H1 (cell line): ENCODE measurements around the gene GGT6. TPM values are rescaled to one million over a fixed set of nuclear protein-coding genes. Genes with fewer than 3 reads are reported as not detected.

Source experiments
- CTCF ChIA-PET: fragments of 300-600 bp; sonication (Branson Sonifier 250); formaldehyde crosslinking; loops from one replicate; lab custom pipeline; 2021; ENCODE audit not compliant: partially characterized antibody; lab: Charles Lee
- POLR2A ChIA-PET: fragments of 300-600 bp; sonication (Branson Sonifier 250); formaldehyde crosslinking; loops from one replicate; lab custom pipeline; 2021; ENCODE audit warnings: inconsistent platforms; ENCODE audit not compliant: partially characterized antibody; lab: Charles Lee
- DNase-seq, 2 experiments: peaks; one replicate each; pipeline versions ENCODE4 v3.0.0 to v3.0.0-alpha.2; 2010 to 2022; ENCODE audit warnings: low spot score in 2 of 2, low read depth in 1 of 2, mixed read lengths in 1 of 2
- FAIRE-seq: peaks from 2 replicates; lab custom pipeline; 2011; peaks lifted over from hg19 to GRCh38; lab: Jason Lieb, UNC
- H2AFZ ChIP-seq: 2 replicates; pipeline ENCODE4 v1.8.1; 2012; ENCODE audit warnings: low read length, inconsistent platforms
- H2AK5ac ChIP-seq: 2 replicates; pipeline ENCODE4 v1.6.1; 2013; ENCODE audit warnings: low read depth, low read length
- H2BK120ac ChIP-seq: replicated peaks from 2 replicates; pipeline ENCODE3; 2013; ENCODE audit warnings: low read depth, low read length, inconsistent platforms
- H2BK12ac ChIP-seq: 2 replicates; pipeline ENCODE4 v1.6.1; 2013; ENCODE audit warnings: low read depth, low read length
- H2BK15ac ChIP-seq: 2 replicates; pipeline ENCODE4 v1.6.1; 2013; ENCODE audit warnings: low read length
- H2BK20ac ChIP-seq: 2 replicates; pipeline ENCODE4 v1.6.1; 2013; ENCODE audit warnings: low read length
- H2BK5ac ChIP-seq: 2 replicates; pipeline ENCODE4 v1.6.1; 2013; ENCODE audit warnings: low read depth, low read length
- H3K14ac ChIP-seq: 2 replicates; pipeline ENCODE4 v1.6.1; 2013; ENCODE audit warnings: inconsistent platforms; ENCODE audit not compliant: insufficient read length
- H3K18ac ChIP-seq: 2 replicates; pipeline ENCODE4 v1.6.1; 2013; ENCODE audit warnings: low read length; ENCODE audit errors: extremely low read depth
- H3K23ac ChIP-seq: 2 replicates; pipeline ENCODE4 v1.6.1; 2013; ENCODE audit warnings: inconsistent platforms; ENCODE audit not compliant: insufficient read length
- H3K23me2 ChIP-seq: 2 replicates; pipeline ENCODE4 v1.6.1; 2013; ENCODE audit warnings: low read depth, low read length
- H3K27ac ChIP-seq: 2 replicates; pipeline ENCODE4 v1.6.1; 2011; ENCODE audit warnings: low read depth, low read length, inconsistent platforms
- H3K27me3 ChIP-seq, 4 experiments: replicated peaks in 1 of 4; 1 replicate in 1 of 4; 2 replicates in 3 of 4; pipeline versions ENCODE4 v1.6.1 to v1.8.1; 2011 to 2013; ENCODE audit warnings: low read length in 3 of 4, mild to moderate bottlenecking in 3 of 4, inconsistent platforms in 2 of 4, mixed read lengths in 2 of 4, moderate library complexity in 1 of 4; ENCODE audit not compliant: control insufficient read depth in 3 of 4, insufficient read depth in 3 of 4; ENCODE audit errors: extremely low read depth in 1 of 4
- H3K36me3 ChIP-seq, 4 experiments: 2 replicates each; pipeline versions ENCODE4 v1.6.1 to v1.8.1; 2011 to 2013; ENCODE audit warnings: mild to moderate bottlenecking in 4 of 4, low read length in 3 of 4, moderate library complexity in 2 of 4, control low read depth in 1 of 4, inconsistent platforms in 1 of 4; ENCODE audit not compliant: insufficient read depth in 4 of 4, control insufficient read depth in 2 of 4
- H3K4ac ChIP-seq: replicated peaks from 2 replicates; pipeline ENCODE3; 2013; ENCODE audit warnings: low read length, low read depth, mixed read lengths, inconsistent platforms; ENCODE audit not compliant: insufficient read length
- H3K4me1 ChIP-seq, 4 experiments: replicated peaks in 1 of 4; 1 replicate in 1 of 4; 2 replicates in 3 of 4; pipeline versions ENCODE4 v1.6.1 to v1.8.1; 2011 to 2013; ENCODE audit warnings: low read length in 3 of 4, inconsistent platforms in 2 of 4, mixed read lengths in 1 of 4; ENCODE audit not compliant: insufficient read depth in 4 of 4, control insufficient read depth in 3 of 4
- H3K4me2 ChIP-seq, 2 experiments: 2 replicates each; pipeline versions ENCODE4 v1.6.1 to v1.8.1; 2011 to 2013; ENCODE audit warnings: low read depth in 2 of 2, low read length in 2 of 2, control low read depth in 1 of 2, inconsistent platforms in 1 of 2, mild to moderate bottlenecking in 1 of 2; ENCODE audit not compliant: insufficient read depth in 1 of 2
- H3K4me3 ChIP-seq, 4 experiments: fragments of 200-600, 300-600 bp in 1 of 4; sonication (generic), shearing (Covaris generic), sonication (Bioruptor Twin) in 1 of 4; 2 replicates each; pipeline versions ENCODE4 v1.5.1 to v1.8.1; 2011 to 2016; ENCODE audit warnings: low read length in 4 of 4, low read depth in 3 of 4, control low read depth in 2 of 4, inconsistent platforms in 2 of 4, mild to moderate bottlenecking in 2 of 4, mixed read lengths in 1 of 4, moderate library complexity in 1 of 4; ENCODE audit not compliant: insufficient read depth in 2 of 4; ENCODE audit errors: extremely low read depth in 1 of 4
- H3K56ac ChIP-seq: replicated peaks from 2 replicates; pipeline ENCODE3; 2013; ENCODE audit warnings: low read depth, mild to moderate bottlenecking, mixed read lengths, low read length, inconsistent platforms; ENCODE audit not compliant: insufficient read length
- H3K79me1 ChIP-seq: 2 replicates; pipeline ENCODE4 v1.6.1; 2013; ENCODE audit warnings: low read depth, low read length, control low read depth
- H3K79me2 ChIP-seq, 2 experiments: 2 replicates each; pipeline versions ENCODE4 v1.6.1 to v1.8.1; 2012 to 2013; ENCODE audit warnings: low read length in 2 of 2, mild to moderate bottlenecking in 2 of 2, inconsistent platforms in 1 of 2; ENCODE audit not compliant: insufficient read depth in 2 of 2, control insufficient read depth in 1 of 2
- H3K9ac ChIP-seq, 4 experiments: replicated peaks in 1 of 4; 1 replicate in 1 of 4; 2 replicates in 3 of 4; pipeline versions ENCODE4 v1.6.1 to v1.8.1; 2011 to 2013; ENCODE audit warnings: low read depth in 3 of 4, low read length in 3 of 4, control low read depth in 2 of 4, mild to moderate bottlenecking in 2 of 4, moderate library complexity in 2 of 4, inconsistent platforms in 1 of 4; ENCODE audit errors: extremely low read depth in 1 of 4
- H3K9me3 ChIP-seq, 2 experiments: 2 replicates each; pipeline versions ENCODE4 v1.6.1 to v1.8.1; 2012 to 2013; ENCODE audit warnings: mild to moderate bottlenecking in 2 of 2, moderate library complexity in 2 of 2, control low read depth in 1 of 2, inconsistent platforms in 1 of 2, low read depth in 1 of 2, low read length in 1 of 2, mixed read lengths in 1 of 2; ENCODE audit not compliant: insufficient read depth in 2 of 2
- H4K20me1 ChIP-seq, 2 experiments: replicated peaks in 1 of 2; 2 replicates each; pipeline versions ENCODE3 to v1.8.1; 2011 to 2013; ENCODE audit warnings: inconsistent platforms in 2 of 2, low read length in 2 of 2, mild to moderate bottlenecking in 1 of 2; ENCODE audit not compliant: insufficient read depth in 2 of 2, control insufficient read depth in 1 of 2
- H4K5ac ChIP-seq: 2 replicates; pipeline ENCODE4 v1.6.1; 2013; ENCODE audit warnings: low read length, low read depth, mixed read lengths, inconsistent platforms; ENCODE audit not compliant: insufficient read length
- H4K8ac ChIP-seq: 2 replicates; pipeline ENCODE4 v1.8.0; 2013; ENCODE audit warnings: mild to moderate bottlenecking, moderate library complexity, low read length, inconsistent platforms; ENCODE audit not compliant: insufficient read depth; ENCODE audit errors: extremely low read depth
- H4K91ac ChIP-seq: replicated peaks from 2 replicates; pipeline ENCODE3; 2013; ENCODE audit warnings: low read length, mixed read lengths, inconsistent platforms; ENCODE audit not compliant: insufficient read length
- NANOG ChIP-seq: IDR thresholded peaks from 2 replicates; pipeline ENCODE4 v1.6.1; 2011; ENCODE audit warnings: low read length, low read depth, mild to moderate bottlenecking, inconsistent platforms; ENCODE audit not compliant: insufficient read depth, poor library complexity, severe bottlenecking
- POLR2AphosphoS5 ChIP-seq: IDR thresholded peaks from 2 replicates; pipeline ENCODE4 v1.6.1; 2011; ENCODE audit warnings: low read depth, low read length
- whole genome bisulfite sequencing, 2 experiments: shearing (Covaris generic) in 1 of 2; methylation state at CpG; one replicate each; pipeline versions ENCODE4 v1.1.6 to v1.1.7; 2013 to 2015; ENCODE audit warnings: low lambda C conversion rate in 2 of 2, mixed read lengths in 2 of 2, inconsistent platforms in 1 of 2, low coverage in 1 of 2, missing lambda C conversion rate in 1 of 2; ENCODE audit not compliant: insufficient replicate concordance in 2 of 2, insufficient coverage in 1 of 2, insufficient read length in 1 of 2; ENCODE audit errors: extremely low coverage in 1 of 2, missing lambda C conversion rate in 1 of 2; 5-methylcytosine and 5-hydroxymethylcytosine counted together
- polyA plus RNA-seq, 7 experiments: library from polyadenylated mRNA; depleted of rRNA in 3 of 7; stranded (reverse) in 5 of 7; unstranded in 2 of 7; fragments of >200 nt in 5 of 7; fragments of 200-250 nt in 2 of 7; gene quantifications; 1 replicate in 5 of 7; 2 replicates in 1 of 7; 4 replicates in 1 of 7; pipeline versions ENCODE4 v1.2.1 to v1.2.3, GENCODE V29; 2011 to 2013; ENCODE audit warnings: missing spikeins in 2 of 7, mixed read lengths in 2 of 7
- total RNA-seq: library from RNA; stranded (reverse); fragmentation: NEBNext Ultra II Directional; extraction: Animal tissue kit (Norgen Biotek cat#: 25700); gene quantifications from 2 replicates; pipeline ENCODE4 v1.2.1, GENCODE V29; 2021

Gene GGT6
- total and polyA plus RNA-seq, 2 of the 8 experiments (the other 6 are each of a cell fraction or from before 2014, with no cell fraction given) = 0.18 TPM; not detected in 1

GRCh38 chr17:4544135-4544950, 16.0 kb downstream of the GGT6 start:
- H3K79me1 ChIP-seq = no peaks in the 10 kb centered on the region; the same call in 1 of the 2 replicates
- H2AK5ac ChIP-seq = no peak overlapping the region
- DNase-seq (no peak), FAIRE-seq (no peak)
- no peak overlapping the region for H2BK20ac ChIP-seq
- no peaks in the 10 kb centered on the region; a peak in 1 of 7 replicates for H3K4me1 ChIP-seq
- no peak overlapping the region for H3K18ac ChIP-seq
- H2AFZ ChIP-seq = no peak overlapping the region
- ChIA-PET CTCF (interaction anchor here (0.8 to 2.7 kb wide), 5 partner anchors 15 to 123 kb away, joined by 3 to 10 read pairs (median 4); partner anchors contain the start of gene SPNS2), POLR2A (interaction anchor here (0.6 to 37.1 kb wide), 6 partner anchors 2 to 411 kb away, joined by 3 to 546 read pairs (median 4); partner anchors contain the start of genes GGT6 and MYBBP1A)
- H3K23me2 ChIP-seq = no peaks in the 10 kb centered on the region
- H3K36me3 ChIP-seq = peaks cover 48 to 91% (median 67%) of the 10 kb centered on the region in 4 experiments
- H4K5ac ChIP-seq = no peak overlapping the region
- H2BK15ac ChIP-seq = no peak overlapping the region
- H3K4ac ChIP-seq = no peak overlapping the region
- H3K4me2 ChIP-seq = no peak overlapping the region
- no peaks in the 10 kb centered on the region for H3K9me3 ChIP-seq
- H2BK12ac ChIP-seq = no peak overlapping the region
- H3K27me3 ChIP-seq = no peaks in the 10 kb centered on the region
- no peak overlapping the region for H3K4me3 ChIP-seq
- H3K9ac ChIP-seq = no peak overlapping the region
- no peak overlapping the region for H4K91ac ChIP-seq
- H3K14ac ChIP-seq = no peak overlapping the region
- H4K8ac ChIP-seq = peak overlapping the region; percentile 28; the same call in 1 of the 2 replicates
- H4K20me1 ChIP-seq = peaks cover 12 to 38% of the 10 kb centered on the region in 2 experiments
- no peak overlapping the region for H3K56ac ChIP-seq
- no peak overlapping the region for H2BK120ac ChIP-seq
- H3K23ac ChIP-seq = no peak overlapping the region
- 96% methylated on average over 23 of the region's 37 CpGs; no CpG with 5 or more reads in 1 of the 2 experiments for WGBS, 2 experiments
- H3K79me2 ChIP-seq = no peaks in the 10 kb centered on the region
- no peak overlapping the region for H3K27ac ChIP-seq
- TF ChIP-seq NANOG = no peak
- 0 out of 2 replicates have a peak, but pooled peaks have one; percentile 6 for TF ChIP-seq POLR2AphosphoS5
- no peak overlapping the region for H2BK5ac ChIP-seq
